ENCODE results near the gene TAPBP. TPM values are rescaled to one million over a fixed set of nuclear protein-coding genes. Genes with fewer than 3 reads are reported as not detected.

TAPBP gene
- polyA plus RNA-seq, 3 donors = 138 to 228 (median 141) TPM

DNA sequence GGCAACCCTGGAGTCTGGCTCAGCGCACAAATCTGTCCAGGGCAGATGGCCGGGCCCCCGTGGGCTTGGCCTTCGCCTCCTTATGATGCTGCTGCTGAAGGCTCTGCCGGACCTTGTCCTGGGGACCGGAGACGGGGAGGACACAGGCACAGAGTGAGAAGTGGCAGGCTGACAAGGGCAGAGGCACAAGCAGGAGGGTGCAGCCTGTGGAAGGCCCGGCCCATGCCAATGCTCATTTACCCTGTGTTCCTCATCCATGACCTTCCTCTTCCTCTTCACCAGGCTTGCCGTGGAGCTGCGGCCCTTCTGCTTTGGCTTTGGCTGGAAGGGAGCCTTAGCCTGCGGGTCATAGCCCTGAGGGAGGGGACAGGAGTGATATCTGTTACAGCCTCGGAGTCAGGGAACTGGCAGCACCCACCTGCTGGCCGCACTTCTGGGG is 34.6 kb downstream of the TAPBP start:
- Histone ChIP-seq H3K4me1 (ENCODE audit: control insufficient read depth in 1 of 2, insufficient read depth in 2 of 2, low read length in 2 of 2) (peaks cover 47 to 56% of the 10 kb centered on the region in 2 donors), H2AFZ (ENCODE audit: insufficient read depth, low read depth, low read length, poor library complexity, severe bottlenecking) (no peak overlapping the region), H3K4me3 (replicated peaks in 1 of 3; ENCODE audit: low read depth in 2 of 3, low read length in 3 of 3) (no peak overlapping the region), H3K27me3 (ENCODE audit: control insufficient read depth in 2 of 2, insufficient read depth in 2 of 2, low read length in 2 of 2) (no peaks in the 10 kb centered on the region), H3K9ac (ENCODE audit: insufficient read depth, low read length, poor library complexity, severe bottlenecking) (peak overlapping the region; percentile 25), H4K20me1 (ENCODE audit: insufficient read depth, low read length) (peaks cover 54% of the 10 kb centered on the region), H3K27ac (ENCODE audit: low read depth in 1 of 2, low read length in 2 of 2) (peak overlapping the region; percentile 48 to 78), H3K36me3 (replicated peaks in 1 of 2; ENCODE audit: control insufficient read depth in 1 of 2, insufficient read depth in 2 of 2, low read length in 2 of 2) (peaks cover 43 to 80% of the 10 kb centered on the region in 2 donors), H3K79me2 (ENCODE audit: insufficient read depth, low read length) (peaks cover 61% of the 10 kb centered on the region), H3K4me2 (replicated peaks; ENCODE audit: extremely low read depth, low read length, poor library complexity, severe bottlenecking) (peak overlapping the region; percentile 99), H3K9me3 (replicated peaks in 1 of 2; ENCODE audit: control insufficient read depth in 1 of 2, insufficient read depth in 1 of 2, low read length in 2 of 2) (no peaks in the 10 kb centered on the region)
- TF ChIP-seq, protein P1, sequence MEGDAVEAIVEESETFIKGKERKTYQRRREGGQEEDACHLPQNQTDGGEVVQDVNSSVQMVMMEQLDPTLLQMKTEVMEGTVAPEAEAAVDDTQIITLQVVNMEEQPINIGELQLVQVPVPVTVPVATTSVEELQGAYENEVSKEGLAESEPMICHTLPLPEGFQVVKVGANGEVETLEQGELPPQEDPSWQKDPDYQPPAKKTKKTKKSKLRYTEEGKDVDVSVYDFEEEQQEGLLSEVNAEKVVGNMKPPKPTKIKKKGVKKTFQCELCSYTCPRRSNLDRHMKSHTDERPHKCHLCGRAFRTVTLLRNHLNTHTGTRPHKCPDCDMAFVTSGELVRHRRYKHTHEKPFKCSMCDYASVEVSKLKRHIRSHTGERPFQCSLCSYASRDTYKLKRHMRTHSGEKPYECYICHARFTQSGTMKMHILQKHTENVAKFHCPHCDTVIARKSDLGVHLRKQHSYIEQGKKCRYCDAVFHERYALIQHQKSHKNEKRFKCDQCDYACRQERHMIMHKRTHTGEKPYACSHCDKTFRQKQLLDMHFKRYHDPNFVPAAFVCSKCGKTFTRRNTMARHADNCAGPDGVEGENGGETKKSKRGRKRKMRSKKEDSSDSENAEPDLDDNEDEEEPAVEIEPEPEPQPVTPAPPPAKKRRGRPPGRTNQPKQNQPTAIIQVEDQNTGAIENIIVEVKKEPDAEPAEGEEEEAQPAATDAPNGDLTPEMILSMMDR (IDR thresholded peaks at IDR 0.05) = no peak
- H3K27me3 Mint-ChIP-seq (ENCODE audit: low read depth in 3 of 3) = no peaks in the 10 kb centered on the region
- H3K4me3 Mint-ChIP-seq = peak overlapping the region in 1 of 2 donors; percentile 11
- intact Hi-C loops (cut with micrococcal nuclease) = no loop called here
- peak in 1 of 3 donors; percentile 16 for DNase-seq
- 94% methylated on average over 8 of the region's 13 CpGs for WGBS (ENCODE audit: insufficient coverage)
- H3K36me3 Mint-ChIP-seq = peaks cover 39 to 74% of the 10 kb centered on the region in 2 donors
- H3K9me3 Mint-ChIP-seq = no peaks in the 10 kb centered on the region
- peaks cover 52% of the 10 kb centered on the region for H3K4me1 Mint-ChIP-seq
- peak overlapping the region in 5 of 7 donors; percentile 26 to 83 (median 36) for H3K27ac Mint-ChIP-seq

DNA sequence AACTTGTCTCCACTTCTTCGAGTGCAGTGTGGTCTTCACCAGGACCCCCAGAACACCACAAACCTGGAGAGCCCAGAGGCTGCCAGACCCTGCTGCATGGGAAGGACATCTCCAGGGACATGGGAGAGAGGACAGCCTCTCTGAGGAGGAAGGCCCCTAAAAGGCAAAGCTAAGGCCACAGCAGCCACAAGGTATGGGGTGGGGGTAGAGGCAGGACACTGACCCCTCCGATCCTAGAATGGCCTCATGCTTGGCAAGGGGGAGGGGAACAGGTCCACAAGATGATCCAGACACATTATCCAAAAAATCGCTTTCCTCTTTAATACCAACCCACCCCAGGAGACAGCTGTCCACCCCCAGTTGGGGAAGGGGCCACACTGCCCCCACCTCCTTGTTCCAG is 35.1 kb downstream of the TAPBP start:
- H3K27ac Mint-ChIP-seq = peak overlapping the region in 5 of 7 donors; percentile 26 to 83 (median 52)
- peaks cover 66% of the 10 kb centered on the region for H3K79me2 ChIP-seq (ENCODE audit: insufficient read depth, low read length)
- H3K36me3 ChIP-seq (replicated peaks in 1 of 2; ENCODE audit: control insufficient read depth in 1 of 2, insufficient read depth in 2 of 2, low read length in 2 of 2) = peaks cover 47 to 80% of the 10 kb centered on the region in 2 donors
- no peaks in the 10 kb centered on the region for H3K27me3 ChIP-seq (ENCODE audit: control insufficient read depth in 2 of 2, insufficient read depth in 2 of 2, low read length in 2 of 2)
- peak overlapping the region in 1 of 3 experiments; percentile 90 for H3K4me3 ChIP-seq (replicated peaks in 1 of 3; ENCODE audit: low read depth in 2 of 3, low read length in 3 of 3)
- H3K27me3 Mint-ChIP-seq (ENCODE audit: low read depth in 3 of 3) = no peaks in the 10 kb centered on the region
- no CpG with 5 or more reads among the region's 3 CpGs for WGBS (ENCODE audit: insufficient coverage)
- H2AFZ ChIP-seq (ENCODE audit: insufficient read depth, low read depth, low read length, poor library complexity, severe bottlenecking) = no peak overlapping the region
- H3K36me3 Mint-ChIP-seq = peaks cover 39 to 73% of the 10 kb centered on the region in 2 donors
- no peaks in the 10 kb centered on the region for H3K9me3 Mint-ChIP-seq
- peaks cover 58% of the 10 kb centered on the region for H4K20me1 ChIP-seq (ENCODE audit: insufficient read depth, low read length)
- intact Hi-C loops (cut with micrococcal nuclease) = no loop called here
- H3K4me1 ChIP-seq (ENCODE audit: control insufficient read depth in 1 of 2, insufficient read depth in 2 of 2, low read length in 2 of 2) = peaks cover 52 to 60% of the 10 kb centered on the region in 2 donors
- H3K4me3 Mint-ChIP-seq = no peak overlapping the region
- H3K4me1 Mint-ChIP-seq = peaks cover 57% of the 10 kb centered on the region
- TF ChIP-seq, protein P1 (IDR thresholded peaks at IDR 0.05) = no peak
- no peaks in the 10 kb centered on the region for H3K9me3 ChIP-seq (replicated peaks in 1 of 2; ENCODE audit: control insufficient read depth in 1 of 2, insufficient read depth in 1 of 2, low read length in 2 of 2)
- H3K27ac ChIP-seq (ENCODE audit: low read depth in 1 of 2, low read length in 2 of 2) = peak overlapping the region; percentile 48 to 78
- peak overlapping the region; percentile 25 for H3K9ac ChIP-seq (ENCODE audit: insufficient read depth, low read length, poor library complexity, severe bottlenecking)
- H3K4me2 ChIP-seq (replicated peaks; ENCODE audit: extremely low read depth, low read length, poor library complexity, severe bottlenecking) = peak overlapping the region; percentile 99
- peak in 1 of 3 donors; percentile 3 for DNase-seq
